Bronchial epithelial cell (primary cell): ENCODE results near the gene DEFB129. TPM values are rescaled to one million over a fixed set of nuclear protein-coding genes. Genes with fewer than 3 reads are reported as not detected.

Experiments
- DNase-seq: peaks from one replicate; pipeline ENCODE4 v3.0.0-alpha.2; 2010; ENCODE audit warnings: low read depth
- FAIRE-seq: peaks from 2 replicates; lab custom pipeline; 2011; peaks lifted over from hg19 to GRCh38; lab: Jason Lieb, UNC
- H3K27me3 ChIP-seq: 2 replicates; pipeline ENCODE4 v1.5.1; 2011; ENCODE audit warnings: low read length; ENCODE audit not compliant: control insufficient read depth, insufficient read depth
- H3K36me3 ChIP-seq: 2 replicates; pipeline ENCODE4 v1.5.1; 2011; ENCODE audit warnings: low read length; ENCODE audit not compliant: control insufficient read depth, insufficient read depth
- H3K4me3 ChIP-seq: 2 replicates; pipeline ENCODE4 v1.5.1; 2011; ENCODE audit warnings: mild to moderate bottlenecking, low read depth, low read length, control low read depth
- CTCF ChIP-seq: IDR thresholded peaks from 2 replicates; pipeline ENCODE4 v1.5.1; 2011; ENCODE audit warnings: mild to moderate bottlenecking, moderate library complexity, low read length, control low read depth, inconsistent platforms; ENCODE audit not compliant: insufficient read depth, severe bottlenecking
- total RNA-seq: library from RNA; depleted of rRNA; stranded (reverse); fragments of >200 nt; gene quantifications from 2 replicates; pipeline ENCODE4 v1.2.1, GENCODE V29; 2014

Gene DEFB129
- total RNA-seq, 1 donor from 2014 or later, result not detected

GRCh38 chr20:208942-209566 lies 18.0 kb upstream of the DEFB129 start:
- no peak overlapping the region for H3K4me3 ChIP-seq
- H3K36me3 ChIP-seq, result no peaks in the 10 kb centered on the region
- FAIRE-seq (peak; percentile 68), DNase-seq (peak; percentile 76)
- TF ChIP-seq CTCF, result peak; percentile 60
- no peaks in the 10 kb centered on the region for H3K27me3 ChIP-seq

- no peak for TF ChIP-seq CTCF
- Histone ChIP-seq H3K36me3 (no peaks in the 10 kb centered on the region), H3K27me3 (no peaks in the 10 kb centered on the region), H3K4me3 (no peak overlapping the region)
- peak; percentile 64 for FAIRE-seq
- DNase-seq, result no peak
These were observed 16.1 kb upstream of the DEFB129 start for GRCh38 chr20:210809-211502.

GRCh38 chr20:214383-214782 lies 12.7 kb upstream of the DEFB129 start:
- no peak for FAIRE-seq

GRCh38 chr20:215796-216195 lies 11.3 kb upstream of the DEFB129 start:
- Histone ChIP-seq H3K36me3 (no peaks in the 10 kb centered on the region), H3K27me3 (no peaks in the 10 kb centered on the region), H3K4me3 (no peak overlapping the region)
- no peak for TF ChIP-seq CTCF
- FAIRE-seq (no peak), DNase-seq (no peak)

More at GRCh38 chr20:214383-214782, 12.7 kb upstream of the DEFB129 start:
- DNase-seq, result no peak
- Histone ChIP-seq H3K36me3 (no peaks in the 10 kb centered on the region), H3K27me3 (no peaks in the 10 kb centered on the region), H3K4me3 (no peak overlapping the region)
- no peak for TF ChIP-seq CTCF

GRCh38 chr20:217266-217665 lies 9.8 kb upstream of the DEFB129 start:
- Histone ChIP-seq H3K36me3 (no peaks in the 10 kb centered on the region), H3K4me3 (no peak overlapping the region), H3K27me3 (no peaks in the 10 kb centered on the region)
- DNase-seq (no peak), FAIRE-seq (no peak)
- TF ChIP-seq CTCF, result no peak
